BLaER1 treated with 17β-estradiol and CSF1 and Interleukin-3, amounts not matched to agents 10 nM and 100 nM (cell line): ENCODE results near the gene RETREG1.

Source experiments
- H3K27ac ChIP-seq, 11 experiments: shearing (Covaris generic); formaldehyde crosslinking; 2 replicates each; pipeline ENCODE4 v1.8.1; 2022
- H3K27me3 ChIP-seq, 11 experiments: shearing (Covaris generic); formaldehyde crosslinking; 2 replicates each; pipeline ENCODE4 v1.8.1; 2022
- H3K36me3 ChIP-seq, 11 experiments: shearing (Covaris generic); formaldehyde crosslinking; 2 replicates each; pipeline ENCODE4 v1.8.1; 2022
- H3K4me1 ChIP-seq, 10 experiments: shearing (Covaris generic); formaldehyde crosslinking; 2 replicates each; pipeline ENCODE4 v1.8.1; 2022
- H3K4me2 ChIP-seq, 11 experiments: shearing (Covaris generic); formaldehyde crosslinking; 2 replicates each; pipeline ENCODE4 v1.8.1; 2022
- H3K4me3 ChIP-seq, 10 experiments: shearing (Covaris generic); formaldehyde crosslinking; 2 replicates each; pipeline ENCODE4 v1.8.1; 2022
- H3K9ac ChIP-seq, 11 experiments: shearing (Covaris generic); formaldehyde crosslinking; 2 replicates each; pipeline ENCODE4 v1.8.1; 2022
- H3K9me3 ChIP-seq, 11 experiments: shearing (Covaris generic); formaldehyde crosslinking; replicated peaks in 1 of 11; 2 replicates each; pipeline ENCODE4 v1.8.1; 2022
- H4K20me1 ChIP-seq, 11 experiments: shearing (Covaris generic); formaldehyde crosslinking; 2 replicates each; pipeline ENCODE4 v1.8.1; 2022
- Cebpa-rat ChIP-seq, 11 experiments: shearing (Covaris generic); IDR thresholded peaks; 2 replicates each; pipeline ENCODE4 v1.8.1; 2022

The RETREG1 gene

GRCh38 chr5:16573401-16573800, 43.4 kb downstream of the RETREG1 start:
- no peak overlapping the region for H3K27ac ChIP-seq
- H3K9me3 ChIP-seq: peaks cover 0 to 30% (median 10%) of the 10 kb centered on the region in 11 experiments; a peak in 12 of 22 replicates
- no peaks in the 10 kb centered on the region for H4K20me1 ChIP-seq
- peaks cover 6 to 17% (median 12%) of the 10 kb centered on the region in 10 experiments; a peak in 19 of 20 replicates for H3K4me1 ChIP-seq
- H3K27me3 ChIP-seq: no peaks in the 10 kb centered on the region
- TF ChIP-seq Cebpa-rat (IDR thresholded peaks at IDR 0.05): no peak
- H3K4me2 ChIP-seq: no peak overlapping the region
- no peak overlapping the region for H3K9ac ChIP-seq
- peaks cover 0 to 51% (median 35%) of the 10 kb centered on the region in 11 experiments; a peak in 15 of 22 replicates for H3K36me3 ChIP-seq
- H3K4me3 ChIP-seq: no peak overlapping the region

GRCh38 chr5:16572289-16573015, 44.3 kb downstream of the RETREG1 start:
- peaks cover 0 to 25% (median 4%) of the 10 kb centered on the region in 11 experiments; a peak in 10 of 22 replicates for H3K9me3 ChIP-seq
- H4K20me1 ChIP-seq: no peaks in the 10 kb centered on the region
- H3K4me1 ChIP-seq: peaks cover 6 to 17% (median 12%) of the 10 kb centered on the region in 10 experiments; a peak in 19 of 20 replicates
- H3K27me3 ChIP-seq: no peaks in the 10 kb centered on the region
- no peak for TF ChIP-seq Cebpa-rat (IDR thresholded peaks at IDR 0.05)
- H3K27ac ChIP-seq: no peak overlapping the region
- no peak overlapping the region for H3K4me3 ChIP-seq
- H3K4me2 ChIP-seq: no peak overlapping the region
- peaks cover 0 to 51% (median 33%) of the 10 kb centered on the region in 11 experiments; a peak in 18 of 22 replicates for H3K36me3 ChIP-seq
- no peak overlapping the region for H3K9ac ChIP-seq

GRCh38 chr5:16571016-16571415, 45.8 kb downstream of the RETREG1 start:
- peaks cover 0 to 57% (median 37%) of the 10 kb centered on the region in 11 experiments; a peak in 18 of 22 replicates for H3K36me3 ChIP-seq
- no peak overlapping the region for H3K9ac ChIP-seq
- TF ChIP-seq Cebpa-rat (IDR thresholded peaks at IDR 0.05): no peak
- H3K27ac ChIP-seq: no peak overlapping the region
- peaks cover 0 to 27% (median 4%) of the 10 kb centered on the region in 11 experiments; a peak in 6 of 22 replicates for H3K9me3 ChIP-seq
- H3K27me3 ChIP-seq: no peaks in the 10 kb centered on the region
- H4K20me1 ChIP-seq: no peaks in the 10 kb centered on the region
- peaks cover 6 to 18% (median 12%) of the 10 kb centered on the region in 10 experiments; a peak in 19 of 20 replicates for H3K4me1 ChIP-seq
- H3K4me3 ChIP-seq: no peak overlapping the region
- H3K4me2 ChIP-seq: no peak overlapping the region

GRCh38 chr5:16570121-16570815, 46.5 kb downstream of the RETREG1 start:
- H3K27me3 ChIP-seq: no peaks in the 10 kb centered on the region
- H3K9me3 ChIP-seq: peaks cover 0 to 27% (median 4%) of the 10 kb centered on the region in 11 experiments; a peak in 6 of 22 replicates
- H3K4me3 ChIP-seq: no peak overlapping the region
- H3K27ac ChIP-seq: no peak overlapping the region
- H3K4me1 ChIP-seq: peaks cover 6 to 18% (median 12%) of the 10 kb centered on the region in 10 experiments; a peak in 19 of 20 replicates
- no peak overlapping the region for H3K9ac ChIP-seq
- no peaks in the 10 kb centered on the region for H4K20me1 ChIP-seq
- H3K4me2 ChIP-seq: no peak overlapping the region
- H3K36me3 ChIP-seq: peaks cover 0 to 61% (median 37%) of the 10 kb centered on the region in 11 experiments; a peak in 18 of 22 replicates
- no peak for TF ChIP-seq Cebpa-rat (IDR thresholded peaks at IDR 0.05)

GRCh38 chr5:16568875-16569580, 47.8 kb downstream of the RETREG1 start:
- H3K9ac ChIP-seq: no peak overlapping the region
- no peak overlapping the region for H3K4me3 ChIP-seq
- no peaks in the 10 kb centered on the region for H3K27me3 ChIP-seq
- no peak overlapping the region for H3K27ac ChIP-seq
- peaks cover 0 to 23% (median 4%) of the 10 kb centered on the region in 11 experiments; a peak in 6 of 22 replicates for H3K9me3 ChIP-seq
- H3K4me1 ChIP-seq: peaks cover 0 to 8% (median under 1%) of the 10 kb centered on the region in 10 experiments; a peak in 11 of 20 replicates
- H4K20me1 ChIP-seq: no peaks in the 10 kb centered on the region
- TF ChIP-seq Cebpa-rat (IDR thresholded peaks at IDR 0.05): no peak
- H3K4me2 ChIP-seq: no peak overlapping the region
- peaks cover 0 to 72% (median 37%) of the 10 kb centered on the region in 11 experiments; a peak in 18 of 22 replicates for H3K36me3 ChIP-seq

- Histone ChIP-seq H3K4me1 (peaks cover 0 to 8% (median 0%) of the 10 kb centered on the region in 10 experiments; a peak in 1 of 20 replicates), H3K36me3 (peaks cover 0 to 75% (median 37%) of the 10 kb centered on the region in 11 experiments; a peak in 18 of 22 replicates), H3K9me3 (peaks cover 0 to 12% (median 0%) of the 10 kb centered on the region in 11 experiments; a peak in 5 of 22 replicates), H3K4me3 (no peak overlapping the region), H4K20me1 (no peaks in the 10 kb centered on the region), H3K27me3 (no peaks in the 10 kb centered on the region), H3K27ac (no peak overlapping the region), H3K4me2 (no peak overlapping the region; a peak in 1 of 22 replicates), H3K9ac (no peak overlapping the region)
- TF ChIP-seq Cebpa-rat (IDR thresholded peaks at IDR 0.05): no peak
Measured at GRCh38 chr5:16567365-16567764, 49.4 kb downstream of the RETREG1 start.

- no peaks in the 10 kb centered on the region for H4K20me1 ChIP-seq
- H3K9me3 ChIP-seq: peaks cover 0 to 24% (median 0%) of the 10 kb centered on the region in 11 experiments; a peak in 5 of 22 replicates
- no peak overlapping the region for H3K4me2 ChIP-seq
- no peak overlapping the region for H3K4me3 ChIP-seq
- TF ChIP-seq Cebpa-rat (IDR thresholded peaks at IDR 0.05): no peak
- H3K27me3 ChIP-seq: no peaks in the 10 kb centered on the region
- H3K27ac ChIP-seq: no peak overlapping the region
- H3K4me1 ChIP-seq: peaks cover 0 to 4% (median 0%) of the 10 kb centered on the region in 10 experiments; a peak in 1 of 20 replicates
- no peak overlapping the region for H3K9ac ChIP-seq
- H3K36me3 ChIP-seq: peaks cover 3 to 82% (median 35%) of the 10 kb centered on the region in 11 experiments; a peak in 18 of 22 replicates
Measured at GRCh38 chr5:16565118-16565517, 51.7 kb downstream of the RETREG1 start.

- no peak for TF ChIP-seq Cebpa-rat (IDR thresholded peaks at IDR 0.05)
- Histone ChIP-seq H3K36me3 (peaks cover 3 to 75% (median 27%) of the 10 kb centered on the region in 11 experiments; a peak in 16 of 22 replicates), H3K4me3 (no peak overlapping the region), H4K20me1 (no peaks in the 10 kb centered on the region), H3K27ac (no peak overlapping the region), H3K9me3 (peaks cover 0 to 24% (median 0%) of the 10 kb centered on the region in 11 experiments; a peak in 5 of 22 replicates), H3K27me3 (no peaks in the 10 kb centered on the region), H3K4me2 (no peak overlapping the region), H3K9ac (no peak overlapping the region), H3K4me1 (peaks cover 0 to 4% (median 0%) of the 10 kb centered on the region in 10 experiments; a peak in 1 of 20 replicates)
Measured at GRCh38 chr5:16564248-16564867, 52.4 kb downstream of the RETREG1 start.
